SK-N-SH (cell line): ENCODE measurements around the gene EXOSC2. TPM values are rescaled to one million over a fixed set of nuclear protein-coding genes. Genes with fewer than 3 reads are reported as not detected.

ENCODE experiments used
- CTCF ChIA-PET: fragments of 300-600, 350-600 bp; formaldehyde crosslinking; extraction: SDS; loops from one replicate; lab custom pipeline; 2021; lab: Yijun Ruan, JAX
- POLR2A ChIA-PET: fragments of 350-600 bp; sonication (Branson Sonifier 250); formaldehyde crosslinking; extraction: SDS; loops from one replicate; lab custom pipeline; 2020; ENCODE audit warnings: antibody characterized with exemption, inconsistent platforms; lab: Yijun Ruan, JAX
- DNase-seq: peaks from one replicate; pipeline ENCODE4 v3.0.0; 2012
- H2AFZ ChIP-seq: fragments of 200-600 bp; sonication (generic); 2 replicates; pipeline ENCODE4 v1.8.1; 2016; ENCODE audit warnings: antibody characterized with exemption, mild to moderate bottlenecking, low read depth
- H3F3A ChIP-seq: fragments of 200-600 bp; sonication (generic); replicated peaks from 2 replicates; pipeline ENCODE3; 2016; ENCODE audit warnings: antibody characterized with exemption, mild to moderate bottlenecking; ENCODE audit not compliant: insufficient read depth
- H3K27ac ChIP-seq, 2 experiments: fragments of 200-500 bp in 1 of 2; fragments of 200-600 bp in 1 of 2; sonication (Bioruptor generic) in 1 of 2; sonication (generic), shearing (Covaris generic) in 1 of 2; 2 replicates each; pipeline versions ENCODE4 v1.5.1 to v1.6.1; 2014 to 2016; ENCODE audit warnings: low read depth in 2 of 2, inconsistent platforms in 1 of 2, low read length in 1 of 2, mild to moderate bottlenecking in 1 of 2, mixed read lengths in 1 of 2
- H3K27me3 ChIP-seq: fragments of 200-600 bp; sonication (generic), shearing (Covaris generic); 2 replicates; pipeline ENCODE4 v1.6.1; 2016; ENCODE audit warnings: mixed run types; ENCODE audit not compliant: insufficient read depth
- H3K36me3 ChIP-seq, 2 experiments: fragments of 200-500 bp in 1 of 2; fragments of 200-600 bp in 1 of 2; sonication (Bioruptor generic) in 1 of 2; sonication (generic) in 1 of 2; replicated peaks in 1 of 2; 2 replicates each; pipeline versions ENCODE3 to v1.5.1; 2014 to 2016; ENCODE audit warnings: low read length in 1 of 2, mild to moderate bottlenecking in 1 of 2; ENCODE audit not compliant: insufficient read depth in 2 of 2, control insufficient read depth in 1 of 2
- H3K4me1 ChIP-seq, 2 experiments: fragments of 200-500 bp in 1 of 2; fragments of 200-600 bp in 1 of 2; sonication (Bioruptor generic) in 1 of 2; sonication (generic), shearing (Covaris generic) in 1 of 2; 2 replicates each; pipeline versions ENCODE4 v1.5.1 to v1.6.1; 2014 to 2016; ENCODE audit warnings: low read depth in 1 of 2, low read length in 1 of 2, mixed run types in 1 of 2; ENCODE audit not compliant: insufficient read depth in 2 of 2, control insufficient read depth in 1 of 2
- H3K4me2 ChIP-seq: fragments of 200-600 bp; sonication (generic), shearing (Covaris generic); 2 replicates; pipeline ENCODE4 v1.6.1; 2017; ENCODE audit warnings: mixed run types
- H3K4me3 ChIP-seq, 2 experiments: fragments of 200-500 bp in 1 of 2; fragments of 200-600 bp in 1 of 2; sonication (Bioruptor generic) in 1 of 2; sonication (generic), shearing (Covaris generic) in 1 of 2; 2 replicates each; pipeline versions ENCODE4 v1.5.1 to v1.8.1; 2014 to 2016; ENCODE audit warnings: low read depth in 2 of 2, inconsistent platforms in 1 of 2, low read length in 1 of 2, mild to moderate bottlenecking in 1 of 2, mixed read lengths in 1 of 2, moderate library complexity in 1 of 2
- H3K79me2 ChIP-seq: fragments of 200-600 bp; sonication (generic); 2 replicates; pipeline ENCODE4 v1.8.1; 2017; ENCODE audit warnings: mild to moderate bottlenecking; ENCODE audit not compliant: insufficient read depth
- H3K9ac ChIP-seq: fragments of 200-600 bp; sonication (generic); 2 replicates; pipeline ENCODE4 v1.6.1; 2017; ENCODE audit warnings: mixed run types
- H3K9me2 ChIP-seq: fragments of 200-600 bp; sonication (generic); 2 replicates; pipeline ENCODE4 v1.6.1; 2017; ENCODE audit warnings: mixed run types
- H3K9me3 ChIP-seq: fragments of 200-600 bp; sonication (generic); 2 replicates; pipeline ENCODE4 v1.6.1; 2017; ENCODE audit warnings: mixed run types, mild to moderate bottlenecking, moderate library complexity
- H4K20me1 ChIP-seq: fragments of 200-600 bp; sonication (generic); 2 replicates; pipeline ENCODE4 v1.6.1; 2017; ENCODE audit warnings: mild to moderate bottlenecking, mixed run types; ENCODE audit not compliant: insufficient read depth
- EP300 ChIP-seq, 2 experiments: IDR thresholded peaks; 2 replicates each; pipeline versions ENCODE4 v1.4.0 to v1.6.1; 2012; ENCODE audit warnings: borderline replicate concordance in 1 of 2, low read depth in 1 of 2, low read length in 1 of 2
- EZH2phosphoT487 ChIP-seq: fragments of 200-600 bp; sonication (generic); IDR thresholded peaks from 2 replicates; pipeline ENCODE4 v1.6.1; 2017; ENCODE audit warnings: low read depth, mixed run types, mild to moderate bottlenecking, antibody characterized with exemption, moderate library complexity, borderline replicate concordance
- FOSL2 ChIP-seq: IDR thresholded peaks from 2 replicates; pipeline ENCODE4 v1.4.0; 2012; ENCODE audit warnings: low read depth, mild to moderate bottlenecking, moderate library complexity, borderline replicate concordance
- FOXJ3 ChIP-seq: sonication (generic); formaldehyde crosslinking; IDR thresholded peaks from 2 replicates; pipeline ENCODE4 v1.5.1; 2020; ENCODE audit warnings: mild to moderate bottlenecking, missing genetic modification reagents
- FOXM1 ChIP-seq: IDR thresholded peaks from 2 replicates; pipeline ENCODE4 v1.4.0; 2012; ENCODE audit warnings: low read depth, mild to moderate bottlenecking
- GABPA ChIP-seq: IDR thresholded peaks from 2 replicates; pipeline ENCODE4 v1.4.0; 2012; ENCODE audit warnings: low read depth, mild to moderate bottlenecking
- GATA2 ChIP-seq: sonication (generic); formaldehyde crosslinking; IDR thresholded peaks from 2 replicates; pipeline ENCODE4 v1.5.0; 2020; ENCODE audit warnings: mild to moderate bottlenecking, missing genetic modification reagents
- MEF2A ChIP-seq: IDR thresholded peaks from 2 replicates; pipeline ENCODE4 v1.4.0; 2012; ENCODE audit warnings: low read depth, borderline replicate concordance
- NFIC ChIP-seq: IDR thresholded peaks from 2 replicates; pipeline ENCODE4 v1.4.0; 2012; ENCODE audit warnings: borderline replicate concordance
- NRF1 ChIP-seq: IDR thresholded peaks from 2 replicates; pipeline ENCODE4 v1.6.1; 2012; ENCODE audit warnings: low read depth, mild to moderate bottlenecking, low read length
- RAD21 ChIP-seq: IDR thresholded peaks from 2 replicates; pipeline ENCODE4 v1.6.1; 2012; ENCODE audit warnings: mild to moderate bottlenecking, low read length
- RCOR1 ChIP-seq: fragments of 150-350 bp; IDR thresholded peaks from 2 replicates; pipeline ENCODE4 v1.6.1; 2017; ENCODE audit warnings: antibody characterized with exemption, low read length
- WGBS: methylation state at CpG from one replicate; pipeline ENCODE4 v1.1.6; 2017; ENCODE audit warnings: low lambda C conversion rate; 5-methylcytosine and 5-hydroxymethylcytosine counted together
- polyA plus RNA-seq, 3 experiments: library from polyadenylated mRNA; depleted of rRNA; stranded (reverse); fragments of >200 nt; gene quantifications; 2 replicates each; pipeline ENCODE4 v1.2.3, GENCODE V29; 2012
- TF ChIP-seq, protein P1 (sequence below): IDR thresholded peaks from 2 replicates; pipeline ENCODE4 v1.6.1; 2012; ENCODE audit warnings: mild to moderate bottlenecking, low read depth, low read length, moderate library complexity
- TF ChIP-seq, protein P2 (sequence below): IDR thresholded peaks from 2 replicates; pipeline ENCODE4 v1.4.0; 2012; ENCODE audit warnings: low read depth
- TF ChIP-seq, protein P3 (sequence below): IDR thresholded peaks from 2 replicates; pipeline ENCODE4; 2012
- TF ChIP-seq, protein P4 (sequence below): IDR thresholded peaks from 2 replicates; pipeline ENCODE4 v1.4.0; 2012; ENCODE audit warnings: low read depth, borderline replicate concordance
- TF ChIP-seq, protein P5 (sequence below): fragments of 200-600 bp; sonication (generic); IDR thresholded peaks from 2 replicates; pipeline ENCODE4 v1.6.1; 2017; ENCODE audit warnings: antibody characterized with exemption, mild to moderate bottlenecking, moderate library complexity

EXOSC2 gene
- polyA plus RNA-seq, 1 of the 3 experiments (the other 2 are of a cell fraction), result 28.7 TPM

DNA sequence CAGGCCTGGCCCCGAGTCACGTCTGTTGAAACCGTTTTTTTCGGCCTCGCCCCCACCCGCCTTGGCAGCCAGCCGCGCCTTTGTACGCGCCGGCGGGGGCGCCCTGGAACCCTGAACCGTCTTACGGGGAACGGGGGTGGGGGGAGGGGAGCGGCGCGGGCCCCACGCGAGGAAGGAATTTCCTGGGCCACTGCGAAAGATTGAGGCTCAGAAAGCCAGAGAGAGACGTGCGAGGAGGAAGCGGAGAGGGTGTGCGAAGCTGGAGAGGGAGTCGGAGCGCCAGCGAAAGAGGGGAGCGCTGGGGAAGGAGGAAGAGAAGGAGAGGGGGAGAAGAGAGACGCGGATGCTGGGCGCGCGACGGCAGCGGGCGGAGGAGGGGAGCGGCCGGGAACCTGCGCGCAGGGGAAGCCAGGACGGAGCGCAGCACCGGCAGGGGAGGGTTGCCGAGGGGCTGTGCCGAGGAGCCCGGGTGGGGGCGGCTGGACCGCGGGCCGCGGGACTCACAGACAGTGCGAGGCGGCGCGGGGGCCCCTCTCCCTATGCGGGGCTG lies 33.8 kb upstream of the EXOSC2 start:
- WGBS, result 6% methylated on average over 44 of the region's 58 CpGs
- H3K4me3 ChIP-seq, result no peak overlapping the region
- H3K9me3 ChIP-seq, result no peaks in the 10 kb centered on the region
- TF ChIP-seq EZH2phosphoT487 (peak; percentile 96), RAD21 (no peak)
- H3K4me2 ChIP-seq, result no peak overlapping the region
- peaks cover 8% of the 10 kb centered on the region; the same call in 1 of the 2 replicates for H4K20me1 ChIP-seq
- CTCF ChIA-PET, result interaction anchor here (1.3 kb wide), 1 partner anchor 9 kb away, joined by 5 read pairs; no protein-coding TSS in a partner anchor
- H3F3A ChIP-seq, result no peaks in the 10 kb centered on the region
- H2AFZ ChIP-seq, result no peak overlapping the region
- peaks cover 85% of the 10 kb centered on the region for H3K27me3 ChIP-seq
- H3K4me1 ChIP-seq, result peaks cover 0 to 3% of the 10 kb centered on the region in 2 experiments; a peak in 1 of 4 replicates
- POLR2A ChIA-PET, result no interaction called here
- no peaks in the 10 kb centered on the region for H3K79me2 ChIP-seq
- H3K9ac ChIP-seq, result no peak overlapping the region
- H3K36me3 ChIP-seq, result no peaks in the 10 kb centered on the region
- peak; percentile 56 for DNase-seq
- H3K27ac ChIP-seq, result no peak overlapping the region
- H3K9me2 ChIP-seq, result no peaks in the 10 kb centered on the region

DNA sequence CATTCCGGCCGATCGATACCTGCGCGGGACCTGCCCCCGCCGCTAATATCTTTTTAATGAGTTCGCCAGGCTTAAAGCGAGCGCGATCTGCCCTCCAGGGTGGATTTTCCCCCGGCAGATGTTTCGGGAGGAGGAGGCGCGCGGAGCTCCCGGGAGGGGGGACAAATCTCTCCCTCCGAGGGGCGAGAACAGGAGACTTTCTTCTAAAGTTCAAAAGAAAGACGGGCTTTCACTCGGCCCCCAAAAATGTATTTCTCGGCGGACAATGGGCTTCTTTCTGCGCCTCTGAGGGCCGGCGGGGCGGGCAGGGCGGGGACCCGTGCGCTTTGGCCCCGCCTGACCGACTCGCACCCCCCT lies 33.3 kb upstream of the EXOSC2 start:
- H3K9me3 ChIP-seq, result no peaks in the 10 kb centered on the region
- no peak for DNase-seq
- H4K20me1 ChIP-seq, result peaks cover 8% of the 10 kb centered on the region; the same call in 1 of the 2 replicates
- no peaks in the 10 kb centered on the region for H3F3A ChIP-seq
- H3K27me3 ChIP-seq, result peaks cover 84% of the 10 kb centered on the region
- 6% methylated on average over 22 of the region's 33 CpGs for WGBS
- H3K79me2 ChIP-seq, result no peaks in the 10 kb centered on the region
- peak overlapping the region; percentile 15; the same call in 1 of the 2 replicates for H3K4me2 ChIP-seq
- H3K9me2 ChIP-seq, result no peaks in the 10 kb centered on the region
- TF ChIP-seq, protein P1, sequence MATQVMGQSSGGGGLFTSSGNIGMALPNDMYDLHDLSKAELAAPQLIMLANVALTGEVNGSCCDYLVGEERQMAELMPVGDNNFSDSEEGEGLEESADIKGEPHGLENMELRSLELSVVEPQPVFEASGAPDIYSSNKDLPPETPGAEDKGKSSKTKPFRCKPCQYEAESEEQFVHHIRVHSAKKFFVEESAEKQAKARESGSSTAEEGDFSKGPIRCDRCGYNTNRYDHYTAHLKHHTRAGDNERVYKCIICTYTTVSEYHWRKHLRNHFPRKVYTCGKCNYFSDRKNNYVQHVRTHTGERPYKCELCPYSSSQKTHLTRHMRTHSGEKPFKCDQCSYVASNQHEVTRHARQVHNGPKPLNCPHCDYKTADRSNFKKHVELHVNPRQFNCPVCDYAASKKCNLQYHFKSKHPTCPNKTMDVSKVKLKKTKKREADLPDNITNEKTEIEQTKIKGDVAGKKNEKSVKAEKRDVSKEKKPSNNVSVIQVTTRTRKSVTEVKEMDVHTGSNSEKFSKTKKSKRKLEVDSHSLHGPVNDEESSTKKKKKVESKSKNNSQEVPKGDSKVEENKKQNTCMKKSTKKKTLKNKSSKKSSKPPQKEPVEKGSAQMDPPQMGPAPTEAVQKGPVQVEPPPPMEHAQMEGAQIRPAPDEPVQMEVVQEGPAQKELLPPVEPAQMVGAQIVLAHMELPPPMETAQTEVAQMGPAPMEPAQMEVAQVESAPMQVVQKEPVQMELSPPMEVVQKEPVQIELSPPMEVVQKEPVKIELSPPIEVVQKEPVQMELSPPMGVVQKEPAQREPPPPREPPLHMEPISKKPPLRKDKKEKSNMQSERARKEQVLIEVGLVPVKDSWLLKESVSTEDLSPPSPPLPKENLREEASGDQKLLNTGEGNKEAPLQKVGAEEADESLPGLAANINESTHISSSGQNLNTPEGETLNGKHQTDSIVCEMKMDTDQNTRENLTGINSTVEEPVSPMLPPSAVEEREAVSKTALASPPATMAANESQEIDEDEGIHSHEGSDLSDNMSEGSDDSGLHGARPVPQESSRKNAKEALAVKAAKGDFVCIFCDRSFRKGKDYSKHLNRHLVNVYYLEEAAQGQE, result no peak
- TF ChIP-seq FOXJ3 (no peak), NRF1 (no peak), MEF2A (no peak), FOXM1 (no peak), NFIC (no peak), GATA2 (CRISPR knock-in tag) (no peak), EP300 (IDR thresholded peaks at IDR 0.05; ENCODE audit: borderline replicate concordance in 1 of 2, low read depth in 1 of 2, low read length in 1 of 2) (no peak), EZH2phosphoT487 (no peak; the same call in 1 of the 2 replicates), FOSL2 (no peak), RCOR1 (no peak), GABPA (no peak)
- TF ChIP-seq, protein P2, sequence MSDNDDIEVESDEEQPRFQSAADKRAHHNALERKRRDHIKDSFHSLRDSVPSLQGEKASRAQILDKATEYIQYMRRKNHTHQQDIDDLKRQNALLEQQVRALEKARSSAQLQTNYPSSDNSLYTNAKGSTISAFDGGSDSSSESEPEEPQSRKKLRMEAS, result no peak
- TF ChIP-seq, protein P3, sequence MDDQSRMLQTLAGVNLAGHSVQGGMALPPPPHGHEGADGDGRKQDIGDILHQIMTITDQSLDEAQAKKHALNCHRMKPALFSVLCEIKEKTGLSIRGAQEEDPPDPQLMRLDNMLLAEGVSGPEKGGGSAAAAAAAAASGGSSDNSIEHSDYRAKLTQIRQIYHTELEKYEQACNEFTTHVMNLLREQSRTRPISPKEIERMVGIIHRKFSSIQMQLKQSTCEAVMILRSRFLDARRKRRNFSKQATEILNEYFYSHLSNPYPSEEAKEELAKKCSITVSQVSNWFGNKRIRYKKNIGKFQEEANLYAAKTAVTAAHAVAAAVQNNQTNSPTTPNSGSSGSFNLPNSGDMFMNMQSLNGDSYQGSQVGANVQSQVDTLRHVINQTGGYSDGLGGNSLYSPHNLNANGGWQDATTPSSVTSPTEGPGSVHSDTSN, result no peak
- TF ChIP-seq, protein P4, sequence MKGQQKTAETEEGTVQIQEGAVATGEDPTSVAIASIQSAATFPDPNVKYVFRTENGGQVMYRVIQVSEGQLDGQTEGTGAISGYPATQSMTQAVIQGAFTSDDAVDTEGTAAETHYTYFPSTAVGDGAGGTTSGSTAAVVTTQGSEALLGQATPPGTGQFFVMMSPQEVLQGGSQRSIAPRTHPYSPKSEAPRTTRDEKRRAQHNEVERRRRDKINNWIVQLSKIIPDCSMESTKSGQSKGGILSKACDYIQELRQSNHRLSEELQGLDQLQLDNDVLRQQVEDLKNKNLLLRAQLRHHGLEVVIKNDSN, result no peak
- TF ChIP-seq, protein P5, sequence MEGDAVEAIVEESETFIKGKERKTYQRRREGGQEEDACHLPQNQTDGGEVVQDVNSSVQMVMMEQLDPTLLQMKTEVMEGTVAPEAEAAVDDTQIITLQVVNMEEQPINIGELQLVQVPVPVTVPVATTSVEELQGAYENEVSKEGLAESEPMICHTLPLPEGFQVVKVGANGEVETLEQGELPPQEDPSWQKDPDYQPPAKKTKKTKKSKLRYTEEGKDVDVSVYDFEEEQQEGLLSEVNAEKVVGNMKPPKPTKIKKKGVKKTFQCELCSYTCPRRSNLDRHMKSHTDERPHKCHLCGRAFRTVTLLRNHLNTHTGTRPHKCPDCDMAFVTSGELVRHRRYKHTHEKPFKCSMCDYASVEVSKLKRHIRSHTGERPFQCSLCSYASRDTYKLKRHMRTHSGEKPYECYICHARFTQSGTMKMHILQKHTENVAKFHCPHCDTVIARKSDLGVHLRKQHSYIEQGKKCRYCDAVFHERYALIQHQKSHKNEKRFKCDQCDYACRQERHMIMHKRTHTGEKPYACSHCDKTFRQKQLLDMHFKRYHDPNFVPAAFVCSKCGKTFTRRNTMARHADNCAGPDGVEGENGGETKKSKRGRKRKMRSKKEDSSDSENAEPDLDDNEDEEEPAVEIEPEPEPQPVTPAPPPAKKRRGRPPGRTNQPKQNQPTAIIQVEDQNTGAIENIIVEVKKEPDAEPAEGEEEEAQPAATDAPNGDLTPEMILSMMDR, result no peak
- H3K9ac ChIP-seq, result no peak overlapping the region
- ChIA-PET CTCF (interaction anchor here (1.3 kb wide), 1 partner anchor 9 kb away, joined by 5 read pairs; no protein-coding TSS in a partner anchor), POLR2A (no interaction called here)
- no peak overlapping the region for H3K27ac ChIP-seq
- peaks cover 0 to 3% of the 10 kb centered on the region in 2 experiments; a peak in 1 of 4 replicates for H3K4me1 ChIP-seq
- no peaks in the 10 kb centered on the region for H3K36me3 ChIP-seq
- H3K4me3 ChIP-seq, result no peak overlapping the region
- no peak overlapping the region for H2AFZ ChIP-seq
